CD4-positive, alpha-beta T cell treated with Interleukin-15 for 4 hours (primary cell): Measurements from ENCODE around the gene CBFA2T3.

ENCODE experiments used
- DNase-seq: peaks from one replicate; pipeline ENCODE4 v3.0.0-alpha.2; 2020; ENCODE audit warnings: low spot score

The CBFA2T3 gene

GRCh38 chr16:88839026-88839529 is 137.9 kb downstream of the CBFA2T3 start:
- DNase-seq = no peak

GRCh38 chr16:88838566-88838965 is 138.4 kb downstream of the CBFA2T3 start:
- DNase-seq = no peak

GRCh38 chr16:88837806-88838205 is 139.2 kb downstream of the CBFA2T3 start:
- DNase-seq = no peak

- no peak for DNase-seq
These were observed 140.2 kb downstream of the CBFA2T3 start for GRCh38 chr16:88836791-88837190.

- DNase-seq = no peak
These were observed 141.2 kb downstream of the CBFA2T3 start for GRCh38 chr16:88835818-88836217.

- no peak for DNase-seq
These were observed 141.6 kb downstream of the CBFA2T3 start for GRCh38 chr16:88835383-88835782.

- no peak for DNase-seq
These were observed 142.3 kb downstream of the CBFA2T3 start for GRCh38 chr16:88834670-88835069.

GRCh38 chr16:88833086-88833485 is 143.9 kb downstream of the CBFA2T3 start:
- DNase-seq = no peak

- DNase-seq = no peak
These were observed 145.2 kb downstream of the CBFA2T3 start for GRCh38 chr16:88831838-88832237.

- no peak for DNase-seq
These were observed 146.2 kb downstream of the CBFA2T3 start for GRCh38 chr16:88830783-88831182.

- DNase-seq = no peak
These were observed 146.7 kb downstream of the CBFA2T3 start for GRCh38 chr16:88830258-88830657.

GRCh38 chr16:88828711-88829110 is 148.3 kb downstream of the CBFA2T3 start:
- DNase-seq = no peak

GRCh38 chr16:88827727-88828126 is 149.3 kb downstream of the CBFA2T3 start:
- no peak for DNase-seq

GRCh38 chr16:88826070-88826840 is 150.8 kb downstream of the CBFA2T3 start:
- no peak for DNase-seq

- DNase-seq = no peak
These were observed 151.9 kb downstream of the CBFA2T3 start for GRCh38 chr16:88825146-88825545.
